Measurements from ENCODE around the gene ABCG8. TPM values are rescaled to one million over a fixed set of nuclear protein-coding genes. Genes with fewer than 3 reads are reported as not detected.

Gene ABCG8
- under 1 TPM; 0.41 to 0.70 (median 0.59) TPM for polyA plus RNA-seq (ENCODE audit: insufficient read depth in 1 of 5, insufficient read length in 5 of 5, low replicate concordance in 1 of 5)
- long read RNA-seq, donor 1, partial matches to known transcripts = 59 of 148 reads
- long read RNA-seq, donor 1, other reads (novel, unspliced or antisense) = 89 of 148 reads
- long read RNA-seq, donor 2 = 0 reads
- long read RNA-seq, donor 3, partial matches to known transcripts = 155 of 161 reads
- long read RNA-seq, donor 3, other reads (novel, unspliced or antisense) = 6 of 161 reads
- long read RNA-seq, donor 4, partial matches to known transcripts = 104 of 110 reads
- long read RNA-seq, donor 4, other reads (novel, unspliced or antisense) = 6 of 110 reads
- long read RNA-seq, donor 5 = 0 reads
- long read RNA-seq, donor 6, partial matches to known transcripts = 164 of 173 reads
- long read RNA-seq, donor 6, other reads (novel, unspliced or antisense) = 9 of 173 reads
- long read RNA-seq, donor 7, partial matches to known transcripts = 59 of 70 reads
- long read RNA-seq, donor 7, other reads (novel, unspliced or antisense) = 11 of 70 reads
- long read RNA-seq, donor 8 = 0 reads

GRCh38 chr2:43838560-43839267 lies at the start of gene ABCG8, which contains the start of gene ABCG5:
TSS of gene ABCG8 (plus strand) at chr2:43838971. CDS start at chr2:43839054, 83 bp downstream.
TSS of gene ABCG5 (minus strand) at chr2:43838839. CDS start at chr2:43838679, 160 bp downstream.
- DNase-seq = no peak

GRCh38 chr2:43790147-43790546 lies 48.6 kb upstream of the ABCG8 start:
- peak; percentile 81 to 89 for DNase-seq

GRCh38 chr2:43791035-43791765 lies 47.6 kb upstream of the ABCG8 start:
- DNase-seq = peak; percentile 78 to 84

GRCh38 chr2:43792653-43793052 lies 46.1 kb upstream of the ABCG8 start:
- no peak for DNase-seq

- no peak for DNase-seq
Measured at GRCh38 chr2:43794956-43795355, 43.8 kb upstream of the ABCG8 start.

- no peak for DNase-seq
Measured at GRCh38 chr2:43796206-43796605, 42.6 kb upstream of the ABCG8 start.

GRCh38 chr2:43798300-43798699 lies 40.5 kb upstream of the ABCG8 start:
- no peak for DNase-seq

GRCh38 chr2:43800894-43801293 lies 37.9 kb upstream of the ABCG8 start:
- no peak for DNase-seq

- DNase-seq = no peak
Measured at GRCh38 chr2:43802135-43802534, 36.6 kb upstream of the ABCG8 start.

- DNase-seq = no peak
Measured at GRCh38 chr2:43803113-43803512, 35.7 kb upstream of the ABCG8 start.

GRCh38 chr2:43806719-43807031 lies 32.1 kb upstream of the ABCG8 start:
- no peak for DNase-seq

- DNase-seq = no peak
Measured at GRCh38 chr2:43810452-43810851, 28.3 kb upstream of the ABCG8 start.

GRCh38 chr2:43810888-43811287 lies 27.9 kb upstream of the ABCG8 start:
- DNase-seq = no peak

GRCh38 chr2:43812006-43812405 lies 26.8 kb upstream of the ABCG8 start:
- no peak for DNase-seq

- DNase-seq = no peak
Measured at GRCh38 chr2:43812947-43813346, 25.8 kb upstream of the ABCG8 start.

- no peak for DNase-seq
Measured at GRCh38 chr2:43814711-43815110, 24.1 kb upstream of the ABCG8 start.

- no peak for DNase-seq
Measured at GRCh38 chr2:43818761-43819160, 20.0 kb upstream of the ABCG8 start.

GRCh38 chr2:43819491-43820163 lies 19.1 kb upstream of the ABCG8 start:
- no peak for DNase-seq

- no peak for DNase-seq
Measured at GRCh38 chr2:43822839-43823238, 15.9 kb upstream of the ABCG8 start.

- DNase-seq = no peak
Measured at GRCh38 chr2:43823751-43824150, 15.0 kb upstream of the ABCG8 start.

- no peak for DNase-seq
Measured at GRCh38 chr2:43824512-43824911, 14.3 kb upstream of the ABCG8 start.

Measured in right lung (tissue), 10 donors.